NCI-H2029 treated with DMSO at 0.1 percent for 48 hours (cell line): ENCODE measurements around the gene NTN4.
"Not testable (repeated sequence)": the region's sequence is repeated elsewhere in the genome, so short reads cannot be mapped to it uniquely, and the experiment has no call there.

Experiments
- DNase-seq: peaks from one replicate; lab custom pipeline; 2025; lab: John Stamatoyannopoulos, UW

The NTN4 gene

DNA sequence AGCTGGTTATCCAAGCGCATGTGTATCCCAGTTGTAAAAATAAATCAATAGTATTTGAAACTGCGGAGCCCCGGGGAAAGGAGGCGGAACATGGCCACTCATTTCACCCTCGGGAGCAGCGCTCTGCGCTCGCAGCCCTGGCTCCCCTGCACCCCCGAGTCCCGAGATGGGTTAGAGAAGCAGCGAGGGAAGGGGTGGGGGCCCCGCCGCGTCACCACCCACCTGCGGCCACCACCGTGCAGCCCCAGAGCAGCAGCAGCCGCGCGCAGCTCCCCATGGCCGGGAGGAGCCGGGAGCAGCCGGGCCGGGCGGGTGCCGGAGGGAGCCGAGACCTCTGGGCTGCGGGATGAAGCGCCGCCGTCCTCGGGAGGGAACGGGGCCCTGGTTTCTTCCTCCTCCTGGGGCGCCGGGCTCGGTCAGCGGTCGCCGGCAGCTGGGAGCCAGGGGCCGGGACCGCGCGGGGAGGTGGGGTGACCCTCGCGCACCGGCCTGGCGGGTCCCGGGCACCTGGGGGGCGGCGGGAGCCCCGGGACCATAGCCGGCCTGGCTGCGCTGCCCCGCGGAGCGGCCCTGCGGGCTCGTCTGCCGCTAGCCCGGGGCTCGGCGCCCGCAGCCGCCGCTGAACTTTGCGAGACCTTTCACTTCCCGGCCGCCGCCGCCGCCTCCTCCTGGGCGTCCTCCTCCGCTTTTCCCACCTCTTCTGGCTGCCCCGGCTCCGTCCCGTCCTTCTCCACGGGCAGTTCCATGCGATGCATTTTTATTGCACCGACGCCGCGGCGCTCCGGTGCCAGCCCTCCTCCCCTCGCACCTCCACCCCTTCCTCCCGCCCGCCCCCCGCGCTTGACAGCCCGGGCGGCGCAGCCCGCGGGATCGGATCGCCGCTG, at the start of gene NTN4:
Gene NTN4 (minus strand): TSS at position 732 of the 884 bp plus-strand sequence. CDS start 455 bp downstream, at position 277.
- DNase-seq, result no peak

DNA sequence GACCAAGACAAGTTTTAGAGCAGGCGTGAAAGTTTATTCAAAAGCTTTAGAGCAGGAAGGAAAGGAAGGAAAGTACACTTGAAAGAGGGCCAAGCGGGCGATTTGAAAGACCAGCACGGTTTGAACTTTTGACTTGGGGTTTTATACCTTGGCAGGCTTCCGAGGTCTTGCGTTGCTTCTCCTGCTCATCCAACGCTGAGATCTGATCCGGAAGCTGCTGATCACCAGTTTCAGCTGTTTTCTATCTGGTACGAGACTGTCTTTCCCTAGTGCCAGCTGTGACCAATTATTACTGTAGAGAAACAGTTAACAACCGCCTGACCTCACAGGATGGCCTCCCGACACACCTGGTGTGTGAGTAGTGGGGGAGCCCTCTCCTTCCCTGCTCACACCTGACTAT, 47.6 kb upstream of the NTN4 start:
- peak; percentile 60 for DNase-seq

DNA sequence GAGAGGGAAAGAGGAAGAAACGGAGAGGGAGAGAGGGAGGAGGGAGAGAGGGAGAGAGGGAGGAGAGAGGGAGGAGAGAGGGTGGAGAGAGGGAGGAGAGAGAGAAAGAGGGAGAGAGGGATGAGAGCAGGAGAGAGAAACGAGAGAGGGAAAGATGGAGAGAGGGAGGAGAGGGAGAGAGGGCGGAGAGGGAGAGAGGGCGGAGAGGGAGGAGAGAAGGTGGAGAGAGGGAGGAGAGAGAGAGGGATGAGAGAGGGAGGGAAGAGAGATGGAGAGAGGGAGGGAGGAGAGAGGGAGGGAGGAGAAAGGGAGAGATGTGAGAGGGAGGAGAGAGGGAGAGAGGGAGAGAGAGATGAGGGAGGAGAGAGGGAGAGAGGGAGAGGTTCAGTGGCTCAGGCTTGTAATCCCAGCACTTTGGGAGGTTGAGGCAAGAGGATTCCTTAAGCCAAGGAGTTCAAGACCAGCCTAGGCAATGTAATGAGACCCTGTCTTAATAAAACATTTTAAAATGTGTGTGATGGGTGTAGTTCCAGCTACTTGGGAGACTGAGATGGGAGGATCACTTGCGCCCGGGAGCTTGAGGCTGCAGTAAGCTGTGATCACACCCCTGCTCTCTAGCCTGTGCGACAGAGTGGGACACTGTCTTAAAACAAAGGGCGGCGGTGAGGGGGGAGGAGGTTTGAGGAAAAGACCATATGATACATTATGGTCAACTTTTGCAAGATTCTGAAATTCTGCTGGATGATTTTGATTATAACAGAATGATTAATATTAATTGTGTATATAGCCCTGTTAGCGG, 46.9 kb upstream of the NTN4 start:
- no peak for DNase-seq

DNA sequence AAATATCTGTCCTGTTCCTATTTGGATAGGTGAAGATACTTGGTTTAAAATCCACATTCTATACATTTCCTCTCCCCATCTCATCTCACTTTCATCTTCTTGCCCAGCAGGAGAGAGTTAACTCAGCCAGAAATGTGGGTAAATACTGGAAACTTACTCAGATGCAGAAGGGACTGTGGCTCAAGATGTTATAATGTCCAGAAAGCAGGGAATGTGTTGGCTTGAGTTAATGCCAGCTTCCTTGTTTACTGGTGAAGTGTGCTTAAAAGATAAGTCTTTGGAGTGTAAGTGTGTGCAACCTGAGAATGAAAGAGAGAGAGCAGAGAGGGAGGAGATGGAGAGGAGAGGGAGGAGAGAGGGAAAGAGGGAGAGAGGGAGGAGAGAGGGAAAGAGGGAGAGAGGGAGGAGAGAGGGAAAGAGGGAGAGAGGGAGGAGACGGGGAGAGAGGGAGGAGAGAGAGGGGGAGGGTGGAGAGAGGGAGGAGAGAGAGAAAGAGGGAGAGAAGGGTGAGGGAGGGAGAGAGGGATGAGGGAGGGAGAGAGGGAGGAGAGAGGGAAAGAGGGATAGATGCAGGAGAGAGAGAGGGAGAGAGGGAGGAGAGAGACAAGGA, 46.2 kb upstream of the NTN4 start:
- DNase-seq, result peak; percentile 76

DNA sequence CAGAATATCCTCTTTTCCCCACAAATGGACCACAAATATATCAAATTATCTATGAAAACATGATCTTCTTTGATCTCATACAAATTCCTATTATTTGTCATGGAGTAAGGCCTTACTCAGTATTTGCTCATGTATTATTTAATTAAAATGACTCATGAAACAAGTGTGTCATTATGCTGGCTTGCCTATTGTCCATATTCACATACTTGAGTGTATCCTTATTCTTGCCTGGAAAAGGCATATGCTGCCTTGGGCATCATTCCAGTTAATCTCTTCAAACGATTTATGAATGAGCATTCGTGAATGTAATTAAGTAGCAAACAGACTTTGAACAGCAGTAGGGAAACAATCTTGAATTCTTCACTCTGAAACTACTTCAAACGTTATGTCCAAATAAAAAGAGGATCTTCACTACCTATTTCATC, 45.6 kb upstream of the NTN4 start:
- peak; percentile 76 for DNase-seq

DNA sequence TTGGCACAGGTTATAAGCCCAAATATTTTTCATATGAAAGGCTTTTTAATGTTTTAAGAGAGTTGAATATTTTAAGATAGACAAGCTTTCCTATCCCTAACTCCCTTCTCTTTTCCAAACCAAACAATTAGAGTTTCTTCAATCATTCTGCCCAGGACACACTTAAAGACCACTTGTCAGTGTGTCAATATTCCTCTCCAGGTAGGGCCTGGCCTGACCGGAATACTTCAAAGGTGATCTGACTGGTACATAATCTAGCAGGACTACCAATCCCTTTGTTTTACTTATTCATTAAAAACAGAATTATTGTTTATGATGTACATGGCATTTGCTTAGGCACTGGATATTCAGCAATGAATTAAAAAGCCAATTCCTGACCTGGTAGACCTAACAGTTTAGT, 44.0 kb upstream of the NTN4 start:
- no peak for DNase-seq

DNA sequence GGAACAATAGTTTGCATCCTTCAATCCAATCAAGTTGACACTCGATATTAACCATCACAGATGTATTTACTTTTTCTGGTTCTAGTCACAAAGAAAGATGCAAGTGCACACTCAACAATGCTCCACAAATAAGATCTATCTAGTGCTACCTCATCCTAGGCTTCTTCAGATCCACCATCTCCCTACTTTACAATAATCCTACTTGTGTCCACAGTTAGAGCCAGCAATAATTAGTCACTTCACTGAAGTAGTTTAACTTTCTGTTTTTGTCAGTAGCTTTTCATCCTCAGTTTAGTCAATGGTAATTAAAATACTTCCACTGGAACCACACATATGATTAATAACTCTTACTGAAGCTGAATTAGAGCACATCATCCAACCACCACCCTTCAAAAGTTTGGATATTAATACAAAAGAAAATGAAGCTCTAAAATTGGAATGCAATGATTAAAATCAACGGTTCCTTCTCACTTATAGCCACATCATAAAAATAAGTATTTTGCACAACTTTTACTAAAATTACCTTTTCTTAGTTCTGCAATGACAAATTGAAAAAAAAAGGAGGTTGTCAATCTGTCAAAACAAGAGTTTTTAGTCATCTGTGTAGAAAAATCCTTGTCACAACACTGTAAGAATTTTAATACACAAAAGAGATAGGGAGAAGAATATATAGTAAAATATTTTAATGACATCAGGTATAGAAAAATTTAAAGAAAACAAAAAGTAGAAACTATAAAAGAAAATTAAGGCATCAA, 39.9 kb upstream of the NTN4 start:
- no peak for DNase-seq

DNA sequence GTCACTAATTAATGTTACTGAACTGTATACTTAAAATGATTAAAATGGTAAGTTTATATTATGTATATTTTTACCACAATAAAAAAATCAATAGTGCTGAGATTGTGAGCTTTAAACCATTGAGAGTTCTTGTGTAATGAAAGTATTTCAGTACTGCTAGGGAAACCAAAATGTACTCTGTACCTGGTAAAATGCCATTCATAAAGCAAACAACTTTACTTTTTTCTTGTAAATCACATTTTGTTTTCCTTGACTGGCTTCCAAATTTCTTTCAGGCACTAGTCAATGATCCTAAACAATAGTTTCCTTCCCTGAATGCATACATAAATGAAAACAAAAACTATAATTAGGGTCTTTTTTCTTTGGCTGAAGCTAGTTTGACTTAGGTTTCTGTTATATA, 38.8 kb upstream of the NTN4 start:
- DNase-seq, result no peak

DNA sequence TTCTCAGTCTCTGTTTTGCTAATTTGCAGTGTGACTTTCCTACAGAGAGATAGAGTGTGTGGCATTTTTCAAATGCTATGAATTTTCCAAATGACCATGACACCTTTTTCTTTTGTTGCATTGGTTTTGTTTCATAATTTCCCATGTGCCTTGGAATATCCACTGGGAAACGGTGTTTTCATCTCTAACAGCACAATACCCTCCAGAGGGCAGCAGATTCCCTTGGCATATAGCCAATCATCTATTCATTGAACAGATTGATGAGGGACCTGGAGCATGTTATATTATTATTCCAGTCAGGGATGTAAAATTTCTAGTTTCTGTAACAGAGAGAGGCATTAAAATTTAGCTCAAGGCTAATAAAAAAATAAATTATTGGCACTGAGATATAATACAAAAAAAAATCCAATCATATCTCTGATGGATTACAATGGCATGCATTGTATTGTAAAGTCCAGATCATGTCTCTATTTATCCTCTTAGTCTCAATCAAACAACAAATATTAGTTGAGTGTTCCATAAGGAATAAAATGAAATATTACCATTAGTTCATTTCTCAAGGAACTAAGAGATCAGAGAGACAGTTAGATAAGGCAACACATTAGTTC, 29.6 kb upstream of the NTN4 start:
- DNase-seq, result peak; percentile 53

DNA sequence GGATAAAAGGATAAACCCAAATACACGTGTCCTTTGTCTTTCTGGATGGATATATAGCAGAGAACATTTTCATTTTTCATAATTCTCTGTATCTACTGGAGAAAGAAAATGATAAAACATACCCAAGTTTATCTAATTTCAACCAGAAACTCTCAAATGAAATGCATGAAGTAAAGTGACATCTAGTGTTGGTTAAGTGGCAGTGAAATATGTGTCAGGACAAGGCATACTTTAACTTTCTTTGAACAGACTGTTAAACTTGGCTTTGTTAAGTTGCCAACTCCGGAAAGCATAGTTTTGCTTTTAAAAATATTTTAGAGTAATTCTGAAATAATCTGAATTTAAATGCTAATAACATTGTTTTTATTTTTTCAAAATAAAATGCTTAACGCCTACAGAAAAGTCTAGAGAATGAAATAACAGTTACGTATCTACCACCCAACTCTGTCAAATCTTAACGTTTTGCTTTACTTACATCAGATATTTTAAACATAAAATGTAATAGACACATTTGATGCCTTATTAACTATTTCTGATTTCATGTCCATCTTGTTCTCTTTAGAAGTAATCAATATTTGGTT, 25.2 kb upstream of the NTN4 start:
- DNase-seq, result peak; percentile 32

DNA sequence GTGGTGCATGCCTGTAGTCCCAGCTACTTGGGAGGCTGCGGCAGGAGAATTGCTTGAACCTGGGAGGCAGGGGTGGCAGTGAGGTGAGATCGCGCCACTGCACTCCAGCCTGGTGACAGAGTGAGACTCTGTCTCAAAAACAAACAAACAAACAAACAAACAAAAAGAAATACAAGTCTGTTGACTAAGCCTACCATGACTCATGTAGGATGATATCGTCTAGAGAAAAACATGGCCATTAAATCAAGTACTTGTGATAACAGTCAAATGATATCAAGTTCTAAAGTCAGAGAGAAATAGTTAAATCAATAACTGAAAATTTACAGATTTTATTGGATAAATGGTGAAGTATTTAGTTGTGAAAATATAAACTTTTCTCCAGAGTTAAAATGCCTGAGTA, 21.6 kb upstream of the NTN4 start:
- DNase-seq, result not testable (repeated sequence)

DNA sequence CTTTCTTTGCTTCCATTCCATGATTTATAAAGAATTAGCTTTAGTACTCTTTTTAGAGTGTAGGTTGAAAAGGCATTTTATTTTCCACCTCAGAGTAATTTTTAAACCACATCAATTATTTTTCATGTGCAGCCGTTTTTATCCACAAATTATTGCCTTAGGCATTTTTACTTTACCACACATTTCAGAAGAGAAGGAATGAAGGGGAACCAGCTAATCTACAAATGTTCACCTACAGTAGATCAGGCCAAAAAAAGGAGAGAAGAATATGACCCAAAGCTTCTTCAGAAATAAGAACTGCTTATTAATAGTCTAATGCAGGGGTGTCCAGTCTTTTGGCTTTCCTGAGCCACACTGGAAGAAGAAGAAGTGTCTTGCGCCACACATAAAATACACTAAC, 19.8 kb upstream of the NTN4 start:
- DNase-seq, result no peak

DNA sequence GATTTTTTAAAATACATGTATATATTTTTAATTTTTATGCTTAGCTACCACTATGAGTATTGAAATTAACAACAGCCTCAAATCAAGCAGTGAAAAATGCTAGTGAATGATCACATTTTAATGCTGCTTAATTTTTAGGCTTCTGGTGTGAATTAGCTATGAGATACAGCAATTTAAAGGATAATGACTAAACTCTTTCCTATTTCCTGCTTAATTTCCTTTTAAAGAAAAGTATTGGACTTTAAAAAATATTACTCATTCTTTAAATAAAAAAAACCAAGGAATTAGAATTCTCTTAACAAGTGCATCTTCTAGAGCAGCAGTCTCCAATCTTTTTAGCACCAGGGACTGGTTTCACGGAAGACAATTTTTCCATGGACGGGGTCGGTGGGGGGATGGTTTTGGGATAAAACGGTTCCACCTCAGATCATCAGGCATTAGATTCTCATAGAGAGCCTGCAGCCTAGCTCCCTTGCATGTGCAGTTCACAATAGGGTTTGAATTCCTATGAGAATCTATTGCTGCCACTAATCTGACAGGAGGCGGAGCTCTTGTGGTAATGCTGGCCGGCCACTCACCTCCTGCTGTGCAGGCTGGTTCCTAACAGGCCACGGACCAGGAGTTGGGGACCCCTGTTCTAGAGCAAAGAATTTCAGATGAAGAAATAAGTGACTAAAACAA, 18.6 kb upstream of the NTN4 start:
- no peak for DNase-seq

DNA sequence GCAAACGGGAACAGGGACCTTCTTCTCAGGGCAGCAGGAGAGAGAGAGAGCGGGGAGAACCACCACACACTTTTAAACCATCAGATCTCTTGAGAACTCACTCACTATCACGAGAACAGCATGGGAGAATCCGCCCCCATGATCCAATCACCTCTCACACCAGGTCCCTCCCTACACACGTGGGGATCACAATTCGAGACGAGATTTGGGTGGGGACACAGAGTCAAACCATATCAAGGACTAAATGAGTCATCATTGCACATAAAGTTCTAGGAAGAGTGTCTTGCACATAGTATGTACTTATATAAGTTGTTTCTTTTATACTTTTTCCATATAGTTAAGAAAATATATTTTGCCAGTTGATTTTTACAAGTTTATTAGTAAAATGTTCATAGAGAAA, 17.6 kb upstream of the NTN4 start:
- DNase-seq, result no peak

DNA sequence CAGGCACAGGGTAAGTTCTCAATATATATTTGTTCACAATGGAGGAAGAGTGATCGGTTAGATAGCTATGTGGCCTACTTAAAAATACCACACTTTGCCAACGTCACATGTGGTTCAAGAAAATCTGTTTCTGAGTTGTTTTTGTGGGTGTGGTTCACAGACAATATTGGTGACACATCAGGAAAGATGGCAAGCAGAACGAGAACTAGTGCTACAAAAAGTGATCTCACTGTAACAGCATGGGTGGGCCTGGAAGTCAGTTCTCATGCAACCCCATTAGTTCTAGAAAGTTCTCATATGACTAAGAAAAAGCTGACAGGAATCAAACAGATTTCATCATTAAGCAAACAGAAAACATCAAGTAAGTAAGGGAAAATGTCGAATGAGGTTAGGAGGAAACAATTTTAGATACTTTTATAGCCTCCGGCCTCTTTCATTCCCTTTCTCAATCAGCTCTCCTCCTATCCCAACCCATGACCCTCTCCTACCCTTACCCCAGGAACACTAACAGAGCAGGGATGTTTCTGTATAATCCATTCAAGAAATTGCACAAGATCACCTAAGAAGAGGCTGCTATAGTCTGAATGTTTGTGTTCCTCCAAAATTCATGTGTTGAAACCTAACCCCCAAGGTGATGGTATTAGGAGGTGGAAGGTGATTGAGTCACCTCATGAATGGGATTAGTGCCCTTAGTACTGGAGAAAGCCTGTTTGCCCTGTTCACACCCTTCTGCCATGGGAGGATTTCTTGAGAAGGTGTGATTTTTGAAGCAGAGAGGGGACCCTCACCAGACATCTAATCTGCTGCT, 15.5 kb upstream of the NTN4 start:
- DNase-seq, result no peak

DNA sequence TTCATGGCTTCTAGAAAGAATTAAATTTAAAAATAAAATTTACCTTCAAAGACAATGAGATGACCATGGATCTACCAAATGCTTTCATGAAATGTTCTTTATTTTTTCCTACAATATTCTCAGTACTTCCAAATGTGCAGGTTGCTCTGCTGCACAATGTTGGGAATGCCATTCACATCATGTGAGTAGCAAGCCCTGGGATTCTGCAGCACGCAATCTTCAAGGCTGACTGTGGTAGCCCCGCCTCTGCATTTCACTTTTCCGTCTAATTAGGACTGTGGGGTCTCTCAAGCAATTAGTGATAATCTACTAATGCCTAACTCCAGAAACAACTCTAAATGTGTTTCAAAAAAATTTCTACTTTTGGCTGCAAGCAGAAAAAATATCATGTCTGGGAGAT, 13.7 kb upstream of the NTN4 start:
- no peak for DNase-seq

DNA sequence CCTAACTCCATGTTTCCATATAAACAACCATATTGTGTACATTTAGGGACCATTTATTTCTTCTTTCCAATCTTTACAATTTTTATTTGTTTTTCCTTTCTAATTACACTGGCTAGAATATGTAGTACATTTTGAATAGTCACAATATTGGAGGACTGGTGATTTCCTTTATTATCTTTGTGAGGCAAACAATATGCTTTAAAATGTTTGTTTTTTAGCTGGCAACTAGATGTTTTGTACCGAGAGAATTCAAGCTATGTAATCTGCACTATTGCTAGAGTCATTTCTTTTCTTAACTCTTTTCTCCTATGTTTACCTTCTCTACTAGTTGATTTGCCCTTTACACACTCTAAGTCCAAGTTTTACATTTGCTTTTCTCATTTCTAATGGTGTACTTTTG, 13.3 kb upstream of the NTN4 start:
- DNase-seq, result no peak

DNA sequence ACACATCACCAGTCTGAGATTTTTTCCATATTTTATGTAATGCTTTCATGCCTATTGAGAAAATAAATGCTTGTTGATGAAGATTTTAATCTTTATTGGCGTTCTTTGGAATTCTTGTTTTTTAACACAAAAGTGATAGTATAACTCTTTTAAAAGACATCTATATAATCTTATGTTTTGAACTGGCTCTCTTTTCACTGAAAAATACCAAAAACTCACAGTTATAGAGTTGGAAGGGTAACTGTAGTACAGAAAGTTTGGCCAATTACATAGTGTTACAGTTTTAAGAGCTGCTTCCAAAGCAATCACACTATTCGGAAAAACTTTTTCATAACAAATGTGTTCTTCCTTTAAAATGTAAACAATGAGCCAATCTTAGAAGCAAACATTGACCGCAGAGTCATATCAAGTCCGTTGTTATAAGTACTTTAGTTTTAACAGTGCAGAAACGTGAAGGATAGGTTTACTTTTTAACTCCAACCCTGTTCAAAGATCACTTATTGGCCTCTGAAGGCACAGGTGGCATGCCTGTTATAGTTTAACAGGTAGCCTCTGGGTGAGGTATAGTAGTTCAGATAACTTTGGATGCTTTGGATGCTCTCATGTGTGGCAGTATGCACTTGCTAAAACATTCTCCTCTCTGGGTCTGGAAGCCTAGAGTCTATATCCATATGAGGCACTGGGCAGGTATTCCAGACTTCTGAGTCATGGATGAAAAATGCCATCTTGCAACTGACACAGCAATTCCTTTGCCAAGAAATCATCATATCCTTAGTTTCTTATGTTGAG, 12.1 kb upstream of the NTN4 start:
- no peak for DNase-seq

DNA sequence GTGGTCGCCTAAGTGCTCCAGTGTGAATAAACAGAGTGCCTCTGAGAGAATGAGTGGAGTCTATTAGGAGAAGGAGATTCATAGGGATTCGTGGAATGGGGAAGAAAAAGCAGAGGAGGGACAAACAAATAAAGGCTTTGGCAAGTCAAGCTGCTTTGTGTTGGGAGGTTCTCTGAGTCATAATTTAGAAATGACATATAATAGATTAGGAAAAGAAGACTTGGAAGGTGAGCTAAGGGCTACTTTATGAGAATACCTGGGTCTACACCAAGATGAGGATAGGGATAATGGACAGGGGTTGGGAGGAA, 6.4 kb upstream of the NTN4 start:
- DNase-seq, result no peak
